ENCODE results near the gene DAGLA. TPM values are rescaled to one million over a fixed set of nuclear protein-coding genes. Genes with fewer than 3 reads are reported as not detected.
A peak's percentile ranks its signal among the peaks of the same experiment; 100 is the strongest.

DAGLA gene
- total and polyA plus RNA-seq, 2 of the 13 experiments (the other 11 are each of a cell fraction or from before 2014, with no cell fraction given) = 2.6 to 3.9 TPM

- TF ChIP-seq NR2C2 (CRISPR knock-in tag; IDR thresholded peaks at IDR 0.05; ENCODE audit: borderline replicate concordance) = no peak
- TF ChIP-seq NFAT5 (CRISPR knock-in tag; IDR thresholded peaks at IDR 0.05) = no peak
- TF ChIP-seq MXD4 (CRISPR knock-in tag; IDR thresholded peaks at IDR 0.05) = no peak
- TF ChIP-seq HOXA7 (CRISPR knock-in tag; IDR thresholded peaks at IDR 0.05) = no peak
- TF ChIP-seq PCBP1 (IDR thresholded peaks at IDR 0.05; ENCODE audit: borderline replicate concordance, low read depth, low read length) = no peak
- no peak for TF ChIP-seq FLYWCH1 (CRISPR knock-in tag; IDR thresholded peaks at IDR 0.05)
- TF ChIP-seq RARA (CRISPR knock-in tag; IDR thresholded peaks at IDR 0.05) = 0 out of 2 replicates have a peak, but pooled peaks have one; percentile 13
- no peak for TF ChIP-seq E2F2 (CRISPR knock-in tag; IDR thresholded peaks at IDR 0.05; ENCODE audit: borderline replicate concordance)
- TF ChIP-seq ZNF234 (CRISPR knock-in tag; conservative IDR thresholded peaks at IDR 0.05) = no peak
- TF ChIP-seq ZBED4 (CRISPR knock-in tag; IDR thresholded peaks at IDR 0.05; ENCODE audit: borderline replicate concordance) = no peak
- TF ChIP-seq ZNF850 (CRISPR knock-in tag; conservative IDR thresholded peaks at IDR 0.05) = no peak
- TF ChIP-seq RNF2 (conservative IDR thresholded peaks at IDR 0.05; ENCODE audit: low read depth) = no peak
- TF ChIP-seq ZNF180 (CRISPR knock-in tag; IDR thresholded peaks at IDR 0.05; ENCODE audit: borderline replicate concordance, low read depth) = no peak
- TF ChIP-seq DNMT1 (CRISPR knock-in tag; IDR thresholded peaks at IDR 0.05) = no peak
- 0 out of 2 replicates have a peak, but pooled peaks have one; percentile 19 for TF ChIP-seq ZNF331 (CRISPR knock-in tag; IDR thresholded peaks at IDR 0.05)
- no peak for TF ChIP-seq ZBTB26 (CRISPR knock-in tag; IDR thresholded peaks at IDR 0.05; ENCODE audit: borderline replicate concordance)
- TF ChIP-seq GATAD2A (CRISPR knock-in tag; IDR thresholded peaks at IDR 0.05) = peak; percentile 30; the same call in 1 of the 2 replicates
These were observed 13.9 kb downstream of the DAGLA start (continued) for GRCh38 chr11:61693922-61694601.
